Esophagus squamous epithelium (tissue), 5 donors: ENCODE measurements around the gene C1orf52. TPM values are rescaled to one million over a fixed set of nuclear protein-coding genes. Genes with fewer than 3 reads are reported as not detected.

Experiments
- DNase-seq: peaks from one replicate; lab custom pipeline; 2025; lab: John Stamatoyannopoulos, UW
- H3K27ac ChIP-seq, 4 donors: fragments of 200-600 bp; sonication (generic); one replicate each; pipeline ENCODE4 v1.5.1; 2016 to 2019; ENCODE audit warnings: mild to moderate bottlenecking in 1 of 4
- H3K27me3 ChIP-seq, 4 donors: fragments of 200-600 bp; sonication (generic); 1 replicate in 3 of 4; 2 replicates in 1 of 4; pipeline versions ENCODE4 v1.5.1 to v1.6.0; 2017 to 2021; ENCODE audit warnings: antibody characterized with exemption in 1 of 4
- H3K36me3 ChIP-seq, 3 donors: fragments of 200-600 bp; sonication (generic); one replicate each; pipeline ENCODE4 v1.5.1; 2016 to 2019
- H3K4me1 ChIP-seq, 3 donors: fragments of 200-600 bp; sonication (generic); one replicate each; pipeline ENCODE4 v1.5.1; 2017 to 2019
- H3K4me3 ChIP-seq, 4 donors: fragments of 200-600 bp; sonication (generic); 1 replicate in 3 of 4; 2 replicates in 1 of 4; pipeline ENCODE4 v1.5.1; 2016 to 2019; ENCODE audit warnings: mild to moderate bottlenecking in 2 of 4, moderate library complexity in 1 of 4
- H3K9me3 ChIP-seq, 3 donors: fragments of 200-600 bp; sonication (generic); one replicate each; pipeline ENCODE4 v1.5.1; 2016 to 2019
- CTCF ChIP-seq, 6 experiments: fragments of 450-650 bp in 4 of 6; fragments of 200-600 bp in 2 of 6; sonication (generic) in 2 of 6; IDR thresholded peaks; one replicate each; pipeline ENCODE4 v1.5.1; 2016 to 2019; ENCODE audit warnings: antibody characterized with exemption in 6 of 6, mild to moderate bottlenecking in 4 of 6, moderate library complexity in 4 of 6
- POLR2A ChIP-seq, 4 donors: fragments of 450-650 bp; IDR thresholded peaks; one replicate each; pipeline ENCODE4 v1.6.1; 2017; ENCODE audit warnings: antibody characterized with exemption in 4 of 4, mild to moderate bottlenecking in 4 of 4, moderate library complexity in 3 of 4
- WGBS, 2 donors: methylation state at CpG; one replicate each; pipeline ENCODE4 v1.1.5; 2018; 5-methylcytosine and 5-hydroxymethylcytosine counted together
- intact Hi-C: fragments of 100-400 bp; cut with DNase I; formaldehyde crosslinking; loops from one replicate; pipeline ENCODE4 v1.15.0; 2022
- total RNA-seq, 4 donors: library from RNA; depleted of rRNA; stranded (reverse); fragments of >200 nt; gene quantifications; one replicate each; pipeline ENCODE4 v1.1.0, GENCODE V29; 2016
- donor health status: DM: yes; HTN: yes; CAD: no.

Gene C1orf52
- total RNA-seq, 4 donors from 2014 or later = 9.1 to 15.2 (median 12.2) TPM

- DNase-seq = no peak
- Histone ChIP-seq H3K4me1 (peaks cover 4 to 42% (median 17%) of the 10 kb centered on the region in 3 donors), H3K27ac (no peak overlapping the region), H3K4me3 (no peak overlapping the region), H3K36me3 (no peaks in the 10 kb centered on the region), H3K27me3 (no peaks in the 10 kb centered on the region), H3K9me3 (no peaks in the 10 kb centered on the region)
- TF ChIP-seq CTCF (IDR thresholded peaks at IDR 0.05) = no peak
- TF ChIP-seq POLR2A (IDR thresholded peaks at IDR 0.05) = no peak
- WGBS, 2 donors = no CpG with 5 or more reads among the region's 2 CpGs
- intact Hi-C loops = no loop called here
These were observed 24.7 kb upstream of the C1orf52 start for GRCh38 chr1:85284202-85284601.

DNA sequence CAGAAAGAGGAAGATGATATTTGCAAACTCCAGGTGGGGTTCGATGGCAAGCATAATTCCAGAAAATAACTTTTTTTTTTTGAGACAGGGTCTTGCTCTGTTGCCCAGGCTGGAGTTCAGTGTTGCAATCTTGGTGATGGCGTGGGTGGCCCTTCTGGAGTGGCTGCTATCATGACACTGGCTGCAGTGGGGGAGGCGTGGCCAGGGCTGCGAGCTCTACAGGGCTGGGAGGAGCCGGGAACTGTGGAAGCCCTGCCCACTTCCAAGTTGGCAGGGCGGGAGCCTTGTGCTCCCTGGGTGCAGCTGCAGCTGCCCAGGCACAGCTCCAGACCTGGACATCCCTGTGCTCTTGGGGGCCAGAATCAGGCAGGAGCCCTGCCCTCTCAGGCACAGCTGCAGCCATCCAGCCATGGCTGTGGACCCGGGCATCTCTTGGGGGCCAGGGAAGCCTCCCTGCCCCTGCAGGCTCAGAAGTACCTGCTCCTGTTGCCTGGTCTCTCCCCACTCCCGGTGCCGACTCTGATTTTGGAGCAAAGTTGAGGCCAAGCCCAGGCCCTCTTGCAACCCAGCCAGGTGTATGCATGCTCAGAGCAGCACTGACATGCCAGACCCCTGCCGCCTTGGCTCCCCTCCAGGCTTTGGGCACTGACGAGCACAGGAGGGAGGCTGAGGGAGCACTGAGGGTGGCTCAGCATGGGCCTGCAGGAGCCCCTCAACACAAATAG lies 24.2 kb upstream of the C1orf52 start:
- Histone ChIP-seq H3K4me3 (no peak overlapping the region), H3K9me3 (no peaks in the 10 kb centered on the region), H3K27me3 (no peaks in the 10 kb centered on the region), H3K4me1 (peaks cover 8 to 42% (median 21%) of the 10 kb centered on the region in 3 donors), H3K36me3 (no peaks in the 10 kb centered on the region), H3K27ac (no peak overlapping the region)
- DNase-seq = no peak
- intact Hi-C loops = no loop called here
- WGBS, 2 donors = 57 to 79% methylated on average over 2 of the region's 11 CpGs
- TF ChIP-seq POLR2A (IDR thresholded peaks at IDR 0.05) (peak in 1 of 4 donors; percentile 28), CTCF (IDR thresholded peaks at IDR 0.05) (no peak)

- no peaks in the 10 kb centered on the region for H3K9me3 ChIP-seq
- intact Hi-C loops = no loop called here
- H3K36me3 ChIP-seq = no peaks in the 10 kb centered on the region
- no peak for DNase-seq
- H3K27ac ChIP-seq = no peak overlapping the region
- H3K4me1 ChIP-seq = peaks cover 13 to 50% (median 27%) of the 10 kb centered on the region in 3 donors
- WGBS, 2 donors = 78 to 89% methylated on average over 1 of the region's 1 CpG
- H3K4me3 ChIP-seq = no peak overlapping the region
- no peak for TF ChIP-seq POLR2A (IDR thresholded peaks at IDR 0.05)
- peak in 1 of 6 experiments; percentile 24 for TF ChIP-seq CTCF (IDR thresholded peaks at IDR 0.05)
- H3K27me3 ChIP-seq = no peaks in the 10 kb centered on the region
These were observed 23.0 kb upstream of the C1orf52 start for GRCh38 chr1:85282424-85282823.

DNA sequence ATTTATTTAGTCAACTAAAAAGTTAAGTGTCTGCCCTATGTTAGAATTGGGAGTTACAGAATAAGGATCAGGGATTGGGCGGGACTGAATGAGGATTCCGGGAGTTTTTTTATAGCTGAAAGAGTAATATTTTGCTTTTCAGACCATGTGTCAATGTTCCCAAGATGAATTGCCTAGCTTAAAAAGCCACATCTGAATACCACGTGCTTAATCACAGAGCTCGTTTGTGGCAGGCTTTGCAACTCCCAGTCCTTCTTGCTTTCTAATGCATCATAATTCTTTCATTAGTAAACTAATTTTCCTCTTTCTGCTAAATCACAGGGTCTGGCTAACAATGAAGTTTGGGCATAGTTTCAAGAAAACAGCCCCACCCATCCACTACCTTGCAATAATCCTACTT lies 21.2 kb upstream of the C1orf52 start:
- 40 to 43% methylated on average over 4 of the region's 4 CpGs for WGBS, 2 donors
- Histone ChIP-seq H3K27ac (peak overlapping the region in 3 of 4 donors; percentile 11 to 30 (median 21)), H3K4me3 (no peak overlapping the region), H3K27me3 (no peaks in the 10 kb centered on the region), H3K9me3 (no peaks in the 10 kb centered on the region), H3K36me3 (no peaks in the 10 kb centered on the region), H3K4me1 (peaks cover 17 to 57% (median 30%) of the 10 kb centered on the region in 3 donors)
- no peak for DNase-seq
- intact Hi-C loops = no loop called here
- TF ChIP-seq POLR2A (IDR thresholded peaks at IDR 0.05) = no peak
- no peak for TF ChIP-seq CTCF (IDR thresholded peaks at IDR 0.05)

DNA sequence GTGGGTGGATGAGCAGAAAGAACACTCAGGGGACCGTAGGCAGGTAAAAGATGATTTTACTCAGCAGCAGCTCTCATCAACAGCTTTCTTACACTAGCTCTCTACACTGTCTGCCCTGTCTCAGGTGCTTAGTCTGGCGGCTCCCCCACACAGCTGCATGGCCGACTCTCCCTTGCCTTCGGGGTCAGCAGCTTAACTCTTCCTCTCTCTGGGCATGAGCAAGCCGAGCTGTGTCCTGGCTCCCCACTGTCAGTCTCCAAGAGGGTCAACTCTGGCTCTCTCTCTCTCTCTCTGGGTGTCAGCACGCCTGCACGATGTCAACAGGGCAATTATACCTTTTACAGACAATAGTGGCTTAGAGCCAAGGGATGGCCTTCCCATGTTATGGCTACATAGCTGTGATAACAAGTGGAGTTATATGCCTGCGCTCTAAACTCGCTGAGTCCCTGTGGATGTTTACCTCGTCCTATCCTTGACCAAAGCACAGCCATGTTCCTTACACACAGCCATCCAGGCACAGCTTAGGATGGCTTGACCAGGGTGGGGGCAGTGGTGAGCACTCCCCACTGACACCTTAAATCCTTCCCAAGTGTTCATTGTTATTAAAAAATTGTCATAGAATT lies 20.1 kb upstream of the C1orf52 start:
- 79 to 83% methylated on average over 8 to 9 of the region's 10 CpGs for WGBS, 2 donors
- peaks cover 21 to 68% (median 34%) of the 10 kb centered on the region in 3 donors for H3K4me1 ChIP-seq
- peak overlapping the region in 1 of 4 donors; percentile 43 for H3K4me3 ChIP-seq

More for the DNA sequence above, 20.1 kb upstream of the C1orf52 start:
- no peak for DNase-seq
- no peaks in the 10 kb centered on the region for H3K36me3 ChIP-seq
- no peaks in the 10 kb centered on the region for H3K9me3 ChIP-seq
- H3K27me3 ChIP-seq = no peaks in the 10 kb centered on the region
- H3K27ac ChIP-seq = peak overlapping the region; percentile 80 to 100 (median 89)
- no peak for TF ChIP-seq POLR2A (IDR thresholded peaks at IDR 0.05)
- TF ChIP-seq CTCF (IDR thresholded peaks at IDR 0.05) = no peak
- intact Hi-C loops = no loop called here
